GM19193 (cell line): Measurements from ENCODE around the gene TIMM10.

ENCODE experiments used
- POLR2A ChIP-seq: IDR thresholded peaks from 4 replicates; pipeline ENCODE4 v1.6.1; 2011; ENCODE audit not compliant: insufficient read depth, insufficient read length; ENCODE audit errors: extremely low read depth

TIMM10 gene

GRCh38 chr11:57499413-57499982 lies 31.1 kb downstream of the TIMM10 start:
- TF ChIP-seq POLR2A: no peak

- TF ChIP-seq POLR2A: no peak
These were observed 32.0 kb downstream of the TIMM10 start for GRCh38 chr11:57498540-57498939.

GRCh38 chr11:57497303-57498247 lies 33.0 kb downstream of the TIMM10 start:
- no peak for TF ChIP-seq POLR2A

GRCh38 chr11:57496109-57496820 lies 34.3 kb downstream of the TIMM10 start:
- TF ChIP-seq POLR2A: no peak

GRCh38 chr11:57493507-57494503 lies 36.7 kb downstream of the TIMM10 start:
- no peak for TF ChIP-seq POLR2A

GRCh38 chr11:57491371-57492061 lies 39.0 kb downstream of the TIMM10 start:
- no peak for TF ChIP-seq POLR2A

- TF ChIP-seq POLR2A: no peak
These were observed 39.9 kb downstream of the TIMM10 start for GRCh38 chr11:57490456-57491248.

GRCh38 chr11:57487920-57488659 lies 42.5 kb downstream of the TIMM10 start:
- TF ChIP-seq POLR2A: no peak

- TF ChIP-seq POLR2A: no peak
These were observed 43.4 kb downstream of the TIMM10 start for GRCh38 chr11:57487021-57487778.

GRCh38 chr11:57485217-57485990 lies 45.1 kb downstream of the TIMM10 start:
- no peak for TF ChIP-seq POLR2A

- no peak for TF ChIP-seq POLR2A
These were observed 46.3 kb downstream of the TIMM10 start for GRCh38 chr11:57484141-57484710.
